Colonic mucosa (tissue), 4 donors: ENCODE data around the gene HSD11B1L. TPM values are rescaled to one million over a fixed set of nuclear protein-coding genes. Genes with fewer than 3 reads are reported as not detected.

Experiments
- DNase-seq: peaks from one replicate; pipeline ENCODE4 v3.0.0-alpha.2; 2020
- H3K27ac ChIP-seq: fragments of 200-600 bp; one replicate; pipeline ENCODE4 v1.8.0; 2021
- H3K27me3 ChIP-seq: fragments of 200-600 bp; one replicate; pipeline ENCODE4 v1.8.0; 2021
- H3K36me3 ChIP-seq: fragments of 200-600 bp; one replicate; pipeline ENCODE4 v1.8.0; 2021
- H3K4me1 ChIP-seq: fragments of 200-600 bp; one replicate; pipeline ENCODE4 v1.8.0; 2021; ENCODE audit warnings: mild to moderate bottlenecking
- H3K4me3 ChIP-seq: fragments of 200-600 bp; one replicate; pipeline ENCODE4 v1.8.0; 2021
- H3K9ac ChIP-seq, 2 donors: one replicate each; pipeline ENCODE4 v1.7.0; 2013; ENCODE audit warnings: control low read depth in 2 of 2, low read depth in 2 of 2, low read length in 2 of 2
- H3K9me3 ChIP-seq: fragments of 200-600 bp; one replicate; pipeline ENCODE4 v1.8.0; 2021
- CTCF ChIP-seq: fragments of 200-600 bp; IDR thresholded peaks from one replicate; pipeline ENCODE4 v1.8.0; 2022; ENCODE audit warnings: antibody characterized with exemption, mild to moderate bottlenecking
- intact Hi-C: fragments of 100-400 bp; cut with DNase I; formaldehyde crosslinking; loops from one replicate; pipeline ENCODE4 v1.14.1; 2022
- total RNA-seq, 2 donors: library from RNA; stranded (reverse); fragmentation: NEBNext Ultra II Directional in 1 of 2; extraction: Animal tissue kit (Norgen Biotek cat#: 25700) in 1 of 2; gene quantifications; one replicate each; pipeline ENCODE4 v1.2.1, GENCODE V29; 2021
- donor health status: healthy.
- donor health status: DM: no; HTN: no; CAD: no.
- donor health status: DM: no; HTN: no; CAD: no.

The HSD11B1L gene
- total RNA-seq, 2 donors from 2014 or later = 3.2 to 3.4 TPM

- peaks cover 7% of the 10 kb centered on the region for H3K36me3 ChIP-seq
- H3K4me1 ChIP-seq = peaks cover 11% of the 10 kb centered on the region
- H3K27me3 ChIP-seq = no peaks in the 10 kb centered on the region
- peak within 1 kb of the TSS; percentile 76 for H3K4me3 ChIP-seq
- H3K9me3 ChIP-seq = no peaks in the 10 kb centered on the region
- intact Hi-C loops = no loop called here
- peak; percentile 99 for DNase-seq
- H3K9ac ChIP-seq = peak within 1 kb of the TSS; percentile 79 to 92
- peak within 1 kb of the TSS; percentile 84 for H3K27ac ChIP-seq
- peak; percentile 92 for TF ChIP-seq CTCF
Measured at GRCh38 chr19:5690125-5690954, 9.5 kb downstream of the HSD11B1L start, which contains the start of gene RPL36. RPL36 (plus strand) TSS chr19:5690295; CDS start chr19:5690508, 213 bp downstream.

- intact Hi-C loops = no loop called here
- Histone ChIP-seq H3K36me3 (peaks cover 13% of the 10 kb centered on the region), H3K27ac (peak overlapping the region; percentile 84), H3K4me3 (peak overlapping the region; percentile 76), H3K4me1 (peaks cover 11% of the 10 kb centered on the region), H3K9ac (peak overlapping the region; percentile 79 to 92), H3K27me3 (no peaks in the 10 kb centered on the region), H3K9me3 (no peaks in the 10 kb centered on the region)
- TF ChIP-seq CTCF = no peak
- DNase-seq = peak; percentile 85
Measured at GRCh38 chr19:5690955-5691821, 10.4 kb downstream of the HSD11B1L start.

- peak overlapping the region; percentile 84 for H3K27ac ChIP-seq
- peaks cover 13% of the 10 kb centered on the region for H3K36me3 ChIP-seq
- no peak for TF ChIP-seq CTCF
- intact Hi-C loops = no loop called here
- DNase-seq = no peak
- no peaks in the 10 kb centered on the region for H3K9me3 ChIP-seq
- H3K4me1 ChIP-seq = peaks cover 11% of the 10 kb centered on the region
- H3K4me3 ChIP-seq = peak overlapping the region; percentile 76
- H3K27me3 ChIP-seq = no peaks in the 10 kb centered on the region
- H3K9ac ChIP-seq = peak overlapping the region; percentile 77 to 79
Measured at GRCh38 chr19:5691822-5692722, 11.2 kb downstream of the HSD11B1L start.

DNA sequence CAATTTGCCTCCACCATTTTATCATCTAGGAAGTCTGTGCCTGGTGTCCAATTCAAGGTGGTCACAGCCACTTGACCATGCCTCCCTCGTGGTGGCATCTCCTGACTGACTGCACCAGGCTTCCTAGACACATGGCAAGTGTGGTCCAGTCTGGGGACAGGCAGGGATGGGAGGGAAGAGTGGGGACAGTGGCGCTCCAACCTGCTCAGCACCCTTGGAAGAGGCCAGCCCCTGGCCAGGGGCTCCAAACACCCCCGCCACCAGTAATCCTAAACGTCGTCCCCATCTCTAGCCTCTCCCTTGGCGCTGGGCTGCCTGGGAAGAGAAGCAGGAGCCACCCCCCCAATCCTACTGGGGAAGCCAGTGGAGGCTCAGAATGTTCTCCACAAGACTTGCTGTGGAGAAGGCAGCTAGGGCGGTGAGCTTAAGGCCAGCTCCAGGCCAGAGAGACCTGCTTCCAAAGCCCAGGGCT, 11.9 kb downstream of the HSD11B1L start:
- no peak for DNase-seq
- Histone ChIP-seq H3K4me3 (no peak overlapping the region), H3K27me3 (no peaks in the 10 kb centered on the region), H3K9me3 (no peaks in the 10 kb centered on the region), H3K4me1 (peaks cover 11% of the 10 kb centered on the region), H3K9ac (peak overlapping the region in 1 of 2 donors; percentile 77), H3K27ac (no peak overlapping the region), H3K36me3 (peaks cover 13% of the 10 kb centered on the region)
- intact Hi-C loops = no loop called here
- TF ChIP-seq CTCF = no peak
